Keratinocyte (primary cell): Measurements from ENCODE around the gene CCDC40.

Source experiments
- EZH2 ChIP-seq: IDR thresholded peaks from one replicate; pipeline ENCODE4 v1.6.1; 2012; ENCODE audit warnings: inconsistent platforms, mild to moderate bottlenecking, low read length, moderate library complexity
- TF ChIP-seq, protein P1 (sequence below), 3 experiments: IDR thresholded peaks in 1 of 3; conservative IDR thresholded peaks in 1 of 3; optimal IDR thresholded peaks in 1 of 3; 2 replicates in 2 of 3; 3 replicates in 1 of 3; pipeline versions ENCODE3 to v1.5.1; 2011; ENCODE audit warnings: low read length in 3 of 3, mild to moderate bottlenecking in 3 of 3, moderate library complexity in 2 of 3, control low read depth in 1 of 3, inconsistent platforms in 1 of 3; ENCODE audit not compliant: insufficient read depth in 2 of 3; ENCODE audit errors: extremely low read depth in 1 of 3

DNA sequence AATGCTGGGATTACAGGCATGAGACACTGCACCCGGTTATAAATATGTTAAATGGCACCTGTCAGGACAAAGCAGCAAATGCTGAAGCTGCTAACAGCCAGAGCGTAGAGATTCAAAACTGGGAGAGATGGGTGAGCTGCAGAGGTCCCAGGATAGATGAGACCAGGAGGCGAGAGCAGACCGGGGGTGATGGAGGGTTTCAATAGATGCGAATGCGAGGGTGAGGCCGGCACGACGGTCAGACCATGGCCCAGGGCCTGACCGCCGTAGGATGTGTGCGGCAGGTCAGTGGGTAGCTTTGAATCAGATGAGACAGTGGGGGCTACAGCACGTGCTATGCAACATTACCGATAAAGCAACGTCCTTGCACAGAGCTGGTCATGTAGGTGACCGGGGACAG, 14.3 kb downstream of the CCDC40 start:
- TF ChIP-seq, protein P1, sequence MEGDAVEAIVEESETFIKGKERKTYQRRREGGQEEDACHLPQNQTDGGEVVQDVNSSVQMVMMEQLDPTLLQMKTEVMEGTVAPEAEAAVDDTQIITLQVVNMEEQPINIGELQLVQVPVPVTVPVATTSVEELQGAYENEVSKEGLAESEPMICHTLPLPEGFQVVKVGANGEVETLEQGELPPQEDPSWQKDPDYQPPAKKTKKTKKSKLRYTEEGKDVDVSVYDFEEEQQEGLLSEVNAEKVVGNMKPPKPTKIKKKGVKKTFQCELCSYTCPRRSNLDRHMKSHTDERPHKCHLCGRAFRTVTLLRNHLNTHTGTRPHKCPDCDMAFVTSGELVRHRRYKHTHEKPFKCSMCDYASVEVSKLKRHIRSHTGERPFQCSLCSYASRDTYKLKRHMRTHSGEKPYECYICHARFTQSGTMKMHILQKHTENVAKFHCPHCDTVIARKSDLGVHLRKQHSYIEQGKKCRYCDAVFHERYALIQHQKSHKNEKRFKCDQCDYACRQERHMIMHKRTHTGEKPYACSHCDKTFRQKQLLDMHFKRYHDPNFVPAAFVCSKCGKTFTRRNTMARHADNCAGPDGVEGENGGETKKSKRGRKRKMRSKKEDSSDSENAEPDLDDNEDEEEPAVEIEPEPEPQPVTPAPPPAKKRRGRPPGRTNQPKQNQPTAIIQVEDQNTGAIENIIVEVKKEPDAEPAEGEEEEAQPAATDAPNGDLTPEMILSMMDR (optimal IDR thresholded peaks at IDR 0.05 in 1 of 3, IDR thresholded peaks at IDR 0.05 in 1 of 3, conservative IDR thresholded peaks at IDR 0.05 in 1 of 3; ENCODE audit: extremely low read depth in 1 of 3, insufficient read depth in 2 of 3, low read length in 3 of 3), result no peak
- no peak for TF ChIP-seq EZH2
